Glomerular visceral epithelial cell (primary cell): Measurements from ENCODE around the gene LSM10.

Source experiments
- DNase-seq: peaks from one replicate; pipeline ENCODE4 v3.0.0-alpha.2; 2016; ENCODE audit errors: extremely low spot score

LSM10 gene

DNA sequence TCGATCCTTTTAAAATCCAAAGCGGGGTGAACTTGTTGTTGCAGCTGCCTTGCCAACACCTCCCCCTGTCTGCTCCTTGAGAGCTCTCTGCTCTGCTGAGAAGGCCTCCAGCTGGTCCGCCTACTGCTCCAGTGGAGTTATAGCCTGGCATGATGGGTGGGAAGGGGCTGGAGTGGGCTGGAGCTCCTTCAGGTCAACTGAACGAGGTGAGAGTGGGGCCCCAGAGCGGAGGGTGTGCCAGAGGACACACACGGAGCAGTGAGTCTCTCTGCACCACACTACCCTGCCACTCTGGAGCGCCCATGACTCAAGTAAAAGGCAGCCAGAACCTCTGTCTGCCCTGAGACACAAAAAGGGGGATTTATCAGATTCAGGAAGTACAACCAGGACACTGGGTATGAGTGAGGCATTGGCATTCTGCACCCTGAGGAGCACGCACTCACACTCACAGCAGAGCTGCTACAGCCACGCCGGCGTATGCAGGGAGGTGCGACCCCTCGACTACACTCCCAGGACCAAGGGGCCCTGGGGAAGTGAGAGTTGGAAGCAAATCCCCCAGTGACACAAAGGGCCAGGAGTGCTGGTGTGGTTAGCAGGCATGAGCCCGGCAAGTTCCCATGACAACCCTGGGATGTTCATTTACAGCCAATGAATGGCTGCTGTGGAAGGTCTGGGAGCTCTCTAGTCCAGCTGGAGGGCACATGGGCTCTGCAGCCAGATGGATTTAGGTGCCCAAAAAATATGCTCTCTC, 46.3 kb downstream of the LSM10 start:
- DNase-seq = peak; percentile 90

DNA sequence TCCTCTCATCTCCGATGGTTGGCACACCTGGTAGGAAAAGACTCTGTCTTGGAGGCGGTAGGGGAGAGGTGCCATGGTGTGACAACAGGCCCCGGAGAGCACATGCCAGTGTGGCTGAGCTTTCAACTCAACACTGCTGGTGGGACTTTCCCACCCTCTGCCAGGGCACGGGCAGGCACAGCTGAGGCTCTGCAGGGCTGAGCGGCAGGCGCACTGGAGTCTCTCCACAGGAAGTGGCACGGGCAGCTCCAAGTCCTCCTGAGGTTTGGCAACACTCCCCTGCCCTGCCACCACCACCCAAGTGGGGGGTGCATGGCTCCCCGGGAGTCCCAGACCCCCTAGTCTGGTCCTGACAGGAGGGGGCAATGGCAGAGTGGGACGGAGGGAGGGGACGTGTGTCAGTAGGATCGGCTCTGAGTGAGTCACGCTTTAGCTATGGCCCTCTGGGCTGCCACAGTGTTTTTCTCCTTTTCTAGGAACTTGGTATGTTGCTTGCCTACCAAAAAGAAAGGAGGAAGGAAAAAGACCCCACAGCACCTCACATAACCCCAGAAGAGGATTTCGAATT, 47.0 kb downstream of the LSM10 start:
- DNase-seq = peak; percentile 98

DNA sequence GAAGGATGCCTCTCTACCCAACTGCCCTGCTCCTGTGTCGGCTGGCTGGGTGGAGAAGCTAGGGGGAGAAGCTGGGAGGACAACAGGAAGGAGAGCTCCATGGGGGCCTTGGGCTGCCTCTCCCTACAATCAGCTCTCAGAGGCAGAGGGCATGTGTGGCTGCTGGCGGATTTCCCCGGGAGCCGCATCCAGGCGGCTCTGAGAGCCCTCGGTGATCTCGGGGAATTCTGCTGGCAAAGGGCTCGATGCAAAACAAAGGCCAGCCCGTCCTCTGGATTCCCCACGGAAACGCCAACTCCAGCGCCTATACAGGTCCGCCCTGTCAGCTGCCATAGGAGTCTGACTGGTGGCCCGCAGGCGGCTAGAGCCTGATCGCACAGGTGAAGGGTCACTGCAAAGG, 47.9 kb downstream of the LSM10 start:
- DNase-seq = peak; percentile 26

DNA sequence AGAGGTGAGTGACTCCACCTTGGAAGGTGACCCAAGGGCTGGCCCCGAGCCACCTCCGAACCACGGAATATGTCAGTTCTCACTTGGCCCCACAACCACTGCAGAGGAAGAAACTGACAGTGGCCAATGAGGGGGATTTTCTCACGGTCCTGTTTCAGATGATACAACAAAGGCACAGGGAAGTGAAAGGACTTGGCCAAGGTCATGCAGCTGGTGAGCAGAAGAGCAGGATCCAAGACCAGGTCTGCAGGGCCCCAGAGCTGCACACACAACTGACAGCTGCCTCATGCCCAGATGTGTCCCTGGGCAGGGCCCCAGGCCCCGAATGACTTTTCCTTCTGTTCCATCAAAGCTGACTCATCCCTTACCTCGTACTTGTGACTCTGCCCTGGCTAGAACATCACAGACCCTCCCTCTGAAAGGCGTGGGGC, 48.5 kb downstream of the LSM10 start:
- peak; percentile 48 for DNase-seq

DNA sequence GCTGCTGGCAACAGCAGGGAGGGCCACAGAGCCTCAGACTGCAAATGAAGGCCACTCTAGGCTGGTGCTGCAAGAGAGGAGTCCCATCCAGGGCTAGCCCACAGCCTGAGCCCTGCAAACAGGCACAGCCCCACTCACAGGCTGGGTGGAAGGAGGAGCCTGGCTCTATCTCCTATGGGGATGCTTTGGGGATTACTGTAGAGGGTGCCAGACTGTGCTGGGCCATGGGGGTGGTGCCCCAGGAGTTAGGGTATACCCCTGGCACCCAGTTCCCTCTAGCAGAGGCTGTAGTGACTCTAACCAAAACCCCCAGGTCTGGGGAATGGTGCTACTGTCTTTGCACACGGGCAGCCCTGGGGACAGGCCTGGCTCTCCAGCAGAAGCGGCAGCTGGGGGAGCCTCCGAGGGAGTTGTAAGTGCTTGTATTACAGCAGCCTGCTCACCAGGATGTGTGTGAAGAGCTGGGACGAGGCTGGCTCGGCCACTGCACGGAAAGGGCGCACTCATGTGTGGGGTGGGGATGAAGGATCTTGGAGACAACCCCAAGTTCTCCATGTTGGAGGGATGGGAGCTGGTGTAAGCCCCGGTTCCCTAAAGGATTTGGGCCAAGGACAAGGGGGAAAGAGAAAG, 50.9 kb downstream of the LSM10 start:
- DNase-seq = no peak

DNA sequence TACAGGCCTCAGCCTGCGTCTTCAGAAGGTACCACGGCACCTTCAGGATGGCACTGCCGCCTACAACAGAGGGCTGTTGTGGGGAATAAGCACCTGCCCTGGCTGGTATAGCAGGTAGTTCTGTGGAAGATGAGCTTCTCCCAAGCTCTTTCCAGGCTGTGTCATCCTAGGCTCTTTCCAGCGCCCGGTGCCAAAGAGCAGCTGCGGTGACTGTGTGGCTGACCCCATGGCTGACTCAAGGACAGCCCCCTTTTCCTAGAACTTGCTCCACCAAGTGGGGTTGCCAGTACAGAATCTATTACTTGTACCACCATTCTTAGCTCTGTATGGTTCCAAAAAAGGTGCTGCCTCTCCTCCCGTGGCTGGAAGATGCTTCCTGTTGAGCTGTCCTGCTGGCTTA, 52.4 kb downstream of the LSM10 start:
- DNase-seq = no peak

DNA sequence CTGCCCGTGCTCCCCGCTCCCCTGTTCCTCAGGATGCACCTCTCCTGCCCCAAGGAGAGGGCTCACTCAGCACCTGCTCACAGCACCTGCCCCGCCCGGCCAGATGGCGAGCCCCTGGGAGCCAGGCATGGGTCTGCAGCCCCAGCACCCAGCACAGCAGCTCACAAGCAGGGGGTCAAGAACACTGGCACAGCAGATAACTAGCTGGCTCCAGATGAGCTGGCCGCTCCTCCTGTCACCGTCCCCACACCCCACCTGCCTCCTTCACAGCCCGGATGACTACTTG, 53.4 kb downstream of the LSM10 start:
- DNase-seq = no peak

DNA sequence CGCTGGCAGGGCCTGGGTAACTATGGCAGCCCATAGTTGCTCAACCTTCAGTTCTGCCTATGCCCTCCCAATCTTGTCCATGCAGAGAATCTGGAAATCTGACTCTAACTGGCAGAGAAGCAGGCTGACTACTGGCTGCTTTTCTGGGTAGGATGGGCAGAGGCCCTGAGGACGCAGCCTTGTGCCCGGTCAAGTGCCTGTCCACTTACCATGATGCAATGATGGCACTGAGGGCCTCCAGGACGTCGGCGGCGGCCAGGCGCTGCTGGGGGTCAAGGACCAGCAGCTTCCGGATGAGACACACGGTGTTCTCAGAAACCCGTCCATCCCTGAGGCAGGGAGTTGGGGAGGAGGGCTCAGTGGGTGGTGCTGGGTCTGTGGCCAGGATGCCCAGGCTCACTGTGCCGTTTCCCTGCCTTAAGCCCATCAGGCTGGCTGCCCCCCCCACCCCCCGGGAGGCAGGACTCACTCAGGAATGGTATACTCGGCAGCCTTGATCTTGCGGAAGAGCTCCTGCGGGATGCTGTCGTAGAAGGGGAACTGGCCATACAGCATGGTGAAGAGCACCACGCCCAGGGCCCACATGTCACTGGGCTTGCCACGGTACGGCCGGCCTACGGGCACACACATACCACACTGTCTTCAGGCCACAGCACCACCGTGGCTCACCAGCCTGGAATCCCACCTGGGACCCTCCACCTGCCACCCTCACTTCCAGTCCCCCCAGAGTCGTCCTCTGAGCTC, 53.9 kb downstream of the LSM10 start:
- DNase-seq = no peak
